Measurements from ENCODE around the gene TRIAP1.

DNA sequence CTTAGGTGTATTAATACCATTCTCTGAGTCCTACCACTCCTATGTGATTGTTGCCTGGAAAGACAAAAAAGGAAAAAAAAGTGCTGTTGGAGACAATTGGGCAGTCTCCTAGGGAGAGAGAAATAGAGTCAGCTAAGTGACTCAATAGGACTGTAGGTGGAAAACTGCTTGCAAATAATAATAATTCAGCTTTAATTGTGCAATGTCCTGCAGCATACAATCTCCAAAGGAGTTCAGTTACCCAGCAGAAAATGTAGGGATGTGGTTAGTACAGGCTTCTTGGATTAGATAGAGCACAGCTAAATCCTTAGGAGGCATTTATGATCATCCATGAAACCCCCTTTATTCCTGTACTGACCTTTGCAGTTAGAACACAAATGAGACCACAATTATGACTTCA lies 26.3 kb upstream of the TRIAP1 start:
- TF ChIP-seq CTCF (IDR thresholded peaks at IDR 0.05), result no peak
- TF ChIP-seq POLR2A (IDR thresholded peaks at IDR 0.05), result no peak
